ENCODE measurements around the gene PCNX2. TPM values are rescaled to one million over a fixed set of nuclear protein-coding genes. Genes with fewer than 3 reads are reported as not detected.

Gene PCNX2
- total and polyA plus RNA-seq, 11 donors: 0.27 to 5.3 (median 1.9) TPM

DNA sequence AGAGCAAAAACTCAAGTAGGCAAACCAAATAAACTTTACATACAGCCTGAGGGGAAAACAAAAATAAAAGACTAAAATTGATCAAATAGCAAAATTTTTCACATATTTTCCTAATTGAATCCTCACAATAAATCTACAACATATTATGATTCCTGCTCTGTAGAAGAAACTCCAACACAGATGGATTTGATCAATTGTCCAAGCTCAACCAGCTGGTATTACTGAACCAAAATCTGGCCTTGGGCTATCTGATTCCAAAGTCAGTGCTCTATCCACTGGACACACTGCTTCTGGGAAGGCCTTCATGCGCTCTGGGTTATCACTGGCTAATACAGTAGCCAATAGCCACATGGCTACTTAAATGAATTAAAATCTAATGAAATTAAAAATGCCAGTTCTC, 39.3 kb downstream of the PCNX2 start:
- WGBS, 4 donors: 95 to 100% (median 97%) methylated on average over 1 of the region's 1 CpG
- no peak for ATAC-seq
- Histone ChIP-seq H3K9me3 (no peaks in the 10 kb centered on the region), H3K4me1 (peaks cover 0 to 12% (median 0%) of the 10 kb centered on the region in 12 donors), H3K36me3 (peaks cover 0 to 17% (median 0%) of the 10 kb centered on the region in 9 donors), H3K27ac (no peak overlapping the region), H3K27me3 (no peaks in the 10 kb centered on the region), H3K4me3 (no peak overlapping the region)
- no peak for TF ChIP-seq CTCF (IDR thresholded peaks at IDR 0.05)
- no peak for DNase-seq
- intact Hi-C loops (cut with DNase I): no loop called here

GRCh38 chr1:233255145-233255544, 40.4 kb downstream of the PCNX2 start:
- Histone ChIP-seq H3K27ac (no peak overlapping the region), H3K36me3 (peaks cover 0 to 17% (median 0%) of the 10 kb centered on the region in 9 donors), H3K4me3 (no peak overlapping the region), H3K9me3 (no peaks in the 10 kb centered on the region), H3K4me1 (peaks cover 0 to 12% (median 0%) of the 10 kb centered on the region in 12 donors), H3K27me3 (no peaks in the 10 kb centered on the region)
- 87 to 92% (median 91%) methylated on average over 5 of the region's 5 CpGs for WGBS, 4 donors
- DNase-seq (no peak), ATAC-seq (no peak)
- intact Hi-C loops (cut with DNase I): no loop called here
- TF ChIP-seq CTCF (IDR thresholded peaks at IDR 0.05) (no peak), POLR2A (IDR thresholded peaks at IDR 0.05) (no peak)

- WGBS, 4 donors: 73 to 84% (median 79%) methylated on average over 1 of the region's 1 CpG
Measured at GRCh38 chr1:233253832-233254331, 41.6 kb downstream of the PCNX2 start.

GRCh38 chr1:233253231-233253831, 42.2 kb downstream of the PCNX2 start:
- WGBS, 4 donors: 95 to 98% (median 96%) methylated on average over 4 of the region's 4 CpGs
- H3K9me3 ChIP-seq: no peaks in the 10 kb centered on the region
- peaks cover 0 to 10% (median 0%) of the 10 kb centered on the region in 9 donors for H3K36me3 ChIP-seq
- H3K4me3 ChIP-seq: no peak overlapping the region
- no peaks in the 10 kb centered on the region for H3K27me3 ChIP-seq
- peaks cover 0 to 12% (median 0%) of the 10 kb centered on the region in 12 donors for H3K4me1 ChIP-seq
- no peak for DNase-seq
- TF ChIP-seq POLR2A (IDR thresholded peaks at IDR 0.05) (no peak), CTCF (IDR thresholded peaks at IDR 0.05) (no peak)
- no peak for ATAC-seq
- H3K27ac ChIP-seq: no peak overlapping the region
- intact Hi-C loops (cut with DNase I): no loop called here

More at GRCh38 chr1:233253832-233254331, 41.6 kb downstream of the PCNX2 start:
- TF ChIP-seq POLR2A (IDR thresholded peaks at IDR 0.05) (no peak), CTCF (IDR thresholded peaks at IDR 0.05) (no peak)
- intact Hi-C loops (cut with DNase I): no loop called here
- Histone ChIP-seq H3K27me3 (no peaks in the 10 kb centered on the region), H3K4me3 (no peak overlapping the region), H3K36me3 (peaks cover 0 to 16% (median 0%) of the 10 kb centered on the region in 9 donors), H3K9me3 (no peaks in the 10 kb centered on the region), H3K4me1 (peaks cover 0 to 12% (median 0%) of the 10 kb centered on the region in 12 donors), H3K27ac (no peak overlapping the region)
- DNase-seq: no peak
- ATAC-seq: no peak

All from heart left ventricle (tissue), 16 donors.